Osteoblast (primary cell): ENCODE results near the gene ABHD12. TPM values are rescaled to one million over a fixed set of nuclear protein-coding genes. Genes with fewer than 3 reads are reported as not detected.

Experiments used
- DNase-seq: peaks from one replicate; pipeline ENCODE4 v3.0.0; 2011; ENCODE audit warnings: low spot score, mixed read lengths; ENCODE audit not compliant: insufficient read length; ENCODE audit errors: missing footprints
- H2AFZ ChIP-seq: 2 replicates; pipeline ENCODE4 v1.6.0; 2011; ENCODE audit warnings: mild to moderate bottlenecking, low read length
- H3K27ac ChIP-seq: 2 replicates; pipeline ENCODE4 v1.5.1; 2011; ENCODE audit warnings: mild to moderate bottlenecking, low read depth, low read length, moderate library complexity
- H3K27me3 ChIP-seq: 2 replicates; pipeline ENCODE4 v1.6.0; 2012; ENCODE audit warnings: mild to moderate bottlenecking, control low read depth, inconsistent platforms, low read length, moderate library complexity; ENCODE audit not compliant: insufficient read depth
- H3K36me3 ChIP-seq: 2 replicates; pipeline ENCODE4 v1.5.1; 2011; ENCODE audit warnings: mild to moderate bottlenecking, low read length, control low read depth, moderate library complexity; ENCODE audit not compliant: insufficient read depth
- H3K4me1 ChIP-seq: 2 replicates; pipeline ENCODE4 v1.5.1; 2011; ENCODE audit warnings: mild to moderate bottlenecking, low read length, control low read depth, moderate library complexity; ENCODE audit not compliant: insufficient read depth
- H3K4me2 ChIP-seq: 2 replicates; pipeline ENCODE4 v1.6.0; 2011; ENCODE audit warnings: mild to moderate bottlenecking, low read length; ENCODE audit not compliant: insufficient read depth
- H3K4me3 ChIP-seq: fragments of 200-600 bp; sonication (generic); 3 replicates; pipeline ENCODE4 v1.5.1; 2012; ENCODE audit warnings: mild to moderate bottlenecking, low read length, inconsistent platforms; ENCODE audit not compliant: insufficient read depth
- H3K79me2 ChIP-seq: 2 replicates; pipeline ENCODE4 v1.6.0; 2012; ENCODE audit warnings: mild to moderate bottlenecking, low read length, control low read depth, inconsistent platforms; ENCODE audit not compliant: insufficient read depth
- H3K9me3 ChIP-seq: 2 replicates; pipeline ENCODE4 v1.5.1; 2011; ENCODE audit warnings: low read depth, low read length, control low read depth
- H4K20me1 ChIP-seq: 2 replicates; pipeline ENCODE4 v1.6.0; 2012; ENCODE audit warnings: mild to moderate bottlenecking, low read length, control low read depth; ENCODE audit not compliant: insufficient read depth
- total RNA-seq: library from RNA; depleted of rRNA; stranded (reverse); fragments of >200 nt; gene quantifications from 2 replicates; pipeline ENCODE4 v1.2.3, GENCODE V29; 2012
- TF ChIP-seq, protein P1 (sequence below): IDR thresholded peaks from 2 replicates; pipeline ENCODE4 v1.5.1; 2011; ENCODE audit warnings: mild to moderate bottlenecking, low read depth, low read length, moderate library complexity; ENCODE audit errors: extremely low read depth

The ABHD12 gene
- total RNA-seq, 1 donor: 29.7 TPM

DNA sequence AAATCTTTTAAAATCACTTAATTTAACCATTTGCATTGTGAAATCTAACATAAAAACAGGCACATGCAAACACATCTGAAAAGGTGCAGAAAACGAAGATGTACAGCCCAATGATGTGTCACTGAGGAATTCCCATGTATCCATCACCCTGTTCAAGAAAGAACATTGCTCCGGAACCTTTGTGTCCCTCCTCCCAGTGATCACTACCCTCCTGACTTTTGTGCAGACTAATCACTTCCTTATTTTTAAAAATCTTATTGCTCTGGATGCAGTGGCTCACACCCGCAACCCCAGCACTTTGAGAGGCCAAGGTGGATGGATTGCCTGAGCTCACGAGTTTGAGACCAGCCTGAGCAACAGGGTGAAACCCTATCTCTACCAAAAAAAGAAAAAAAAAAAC is 31.4 kb upstream of the ABHD12 start:
- no peaks in the 10 kb centered on the region for H3K9me3 ChIP-seq
- TF ChIP-seq, protein P1, sequence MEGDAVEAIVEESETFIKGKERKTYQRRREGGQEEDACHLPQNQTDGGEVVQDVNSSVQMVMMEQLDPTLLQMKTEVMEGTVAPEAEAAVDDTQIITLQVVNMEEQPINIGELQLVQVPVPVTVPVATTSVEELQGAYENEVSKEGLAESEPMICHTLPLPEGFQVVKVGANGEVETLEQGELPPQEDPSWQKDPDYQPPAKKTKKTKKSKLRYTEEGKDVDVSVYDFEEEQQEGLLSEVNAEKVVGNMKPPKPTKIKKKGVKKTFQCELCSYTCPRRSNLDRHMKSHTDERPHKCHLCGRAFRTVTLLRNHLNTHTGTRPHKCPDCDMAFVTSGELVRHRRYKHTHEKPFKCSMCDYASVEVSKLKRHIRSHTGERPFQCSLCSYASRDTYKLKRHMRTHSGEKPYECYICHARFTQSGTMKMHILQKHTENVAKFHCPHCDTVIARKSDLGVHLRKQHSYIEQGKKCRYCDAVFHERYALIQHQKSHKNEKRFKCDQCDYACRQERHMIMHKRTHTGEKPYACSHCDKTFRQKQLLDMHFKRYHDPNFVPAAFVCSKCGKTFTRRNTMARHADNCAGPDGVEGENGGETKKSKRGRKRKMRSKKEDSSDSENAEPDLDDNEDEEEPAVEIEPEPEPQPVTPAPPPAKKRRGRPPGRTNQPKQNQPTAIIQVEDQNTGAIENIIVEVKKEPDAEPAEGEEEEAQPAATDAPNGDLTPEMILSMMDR: no peak
- H4K20me1 ChIP-seq: no peaks in the 10 kb centered on the region
- peaks cover 15% of the 10 kb centered on the region for H3K36me3 ChIP-seq
- H2AFZ ChIP-seq: no peak overlapping the region
- no peak overlapping the region for H3K4me2 ChIP-seq
- H3K27ac ChIP-seq: no peak overlapping the region
- no peak overlapping the region for H3K4me3 ChIP-seq
- no peaks in the 10 kb centered on the region for H3K27me3 ChIP-seq
- no peak for DNase-seq
- no peaks in the 10 kb centered on the region for H3K4me1 ChIP-seq
- H3K79me2 ChIP-seq: no peaks in the 10 kb centered on the region

DNA sequence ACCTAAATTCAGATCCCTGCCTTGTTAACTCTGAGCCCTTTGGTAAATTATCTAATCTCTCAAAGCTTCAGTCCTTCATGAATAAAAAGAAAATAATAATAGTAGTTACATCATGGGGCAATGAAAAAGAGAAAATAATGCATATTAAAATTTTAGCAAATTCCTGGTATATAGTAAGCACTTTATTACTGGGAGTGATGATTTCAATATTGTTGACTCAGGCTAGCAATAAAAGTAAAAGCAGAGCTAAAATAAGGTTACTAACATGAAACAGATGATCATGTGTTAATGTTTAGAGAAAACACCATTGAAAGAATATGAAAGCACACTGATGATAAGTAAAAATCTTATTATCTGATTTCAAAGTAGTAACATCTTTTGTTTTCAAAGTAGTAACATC is 30.5 kb upstream of the ABHD12 start:
- Histone ChIP-seq H3K36me3 (peaks cover 12% of the 10 kb centered on the region), H3K79me2 (no peaks in the 10 kb centered on the region), H3K27me3 (no peaks in the 10 kb centered on the region), H3K9me3 (no peaks in the 10 kb centered on the region), H3K4me2 (no peak overlapping the region), H4K20me1 (no peaks in the 10 kb centered on the region), H2AFZ (peak overlapping the region; percentile 55), H3K27ac (no peak overlapping the region), H3K4me1 (no peaks in the 10 kb centered on the region), H3K4me3 (no peak overlapping the region)
- DNase-seq: no peak
- TF ChIP-seq, protein P1: no peak

DNA sequence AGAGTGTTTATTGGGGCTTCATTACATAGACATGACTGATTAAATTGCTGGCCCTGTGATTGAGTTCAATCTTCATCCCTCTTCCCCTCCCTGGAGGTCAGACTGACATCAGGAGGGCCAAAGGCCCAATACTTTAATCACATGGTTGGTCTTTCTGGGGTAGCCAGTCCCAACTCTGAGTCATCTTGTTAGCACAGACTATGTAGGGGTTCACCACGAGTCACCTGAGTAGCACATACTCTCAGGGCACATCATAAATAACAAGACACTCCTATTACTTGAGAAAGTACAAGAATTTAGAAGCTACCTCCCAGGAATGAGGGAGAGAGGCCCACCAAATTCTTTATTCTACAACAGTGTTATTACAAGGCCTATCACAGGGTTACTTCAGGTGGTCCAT is 28.1 kb upstream of the ABHD12 start:
- Histone ChIP-seq H4K20me1 (no peaks in the 10 kb centered on the region), H3K4me3 (no peak overlapping the region), H3K36me3 (peaks cover 7% of the 10 kb centered on the region), H3K9me3 (no peaks in the 10 kb centered on the region), H3K27me3 (no peaks in the 10 kb centered on the region), H3K27ac (no peak overlapping the region), H3K4me1 (no peaks in the 10 kb centered on the region), H2AFZ (no peak overlapping the region), H3K79me2 (no peaks in the 10 kb centered on the region), H3K4me2 (no peak overlapping the region)
- TF ChIP-seq, protein P1: no peak
- DNase-seq: no peak

DNA sequence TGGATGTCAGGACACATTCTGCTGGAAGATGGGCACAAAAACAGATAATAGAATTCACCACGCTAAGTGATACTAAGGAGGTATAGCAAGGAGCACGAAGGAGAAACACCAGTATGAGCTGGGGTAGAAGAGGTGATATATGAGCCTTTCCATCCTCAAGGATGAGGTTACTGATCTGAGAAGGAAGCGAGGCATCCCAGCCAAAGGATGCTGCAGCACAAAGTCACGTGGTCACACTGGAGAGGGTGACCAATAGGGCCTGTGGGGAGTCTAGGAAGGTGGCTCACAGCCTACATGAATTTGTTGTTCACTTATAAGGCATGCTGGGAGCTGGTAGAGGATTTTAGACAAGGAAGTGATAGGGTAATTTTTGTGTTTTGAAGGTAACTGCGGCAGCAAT is 18.3 kb upstream of the ABHD12 start:
- peak; percentile 31 for DNase-seq
- Histone ChIP-seq H3K4me1 (peaks cover 17% of the 10 kb centered on the region), H3K27me3 (no peaks in the 10 kb centered on the region), H3K79me2 (peaks cover 40% of the 10 kb centered on the region), H3K27ac (peak overlapping the region; percentile 33), H3K4me3 (no peak overlapping the region), H4K20me1 (no peaks in the 10 kb centered on the region), H3K36me3 (no peaks in the 10 kb centered on the region), H2AFZ (peak overlapping the region; percentile 99), H3K4me2 (peak overlapping the region; percentile 90), H3K9me3 (no peaks in the 10 kb centered on the region)
- TF ChIP-seq, protein P1: no peak
